Left ventricle myocardium inferior (tissue), 1 donor: ENCODE measurements around the gene SLC12A9. TPM values are rescaled to one million over a fixed set of nuclear protein-coding genes. Genes with fewer than 3 reads are reported as not detected.

Experiments
- DNase-seq: peaks from one replicate; pipeline ENCODE4 v3.0.0-alpha.2; 2020
- H3K27ac ChIP-seq: fragments of 200-600 bp; replicated peaks from 2 replicates; pipeline ENCODE4 v1.8.0; 2021
- H3K27me3 ChIP-seq: fragments of 200-600 bp; 2 replicates; pipeline ENCODE4 v1.8.0; 2021; ENCODE audit warnings: low read depth
- H3K36me3 ChIP-seq: fragments of 200-600 bp; 2 replicates; pipeline ENCODE4 v1.8.0; 2021
- H3K4me1 ChIP-seq: fragments of 200-600 bp; 2 replicates; pipeline ENCODE4 v1.8.0; 2021
- H3K4me3 ChIP-seq: fragments of 200-600 bp; 2 replicates; pipeline ENCODE4 v1.8.0; 2021; ENCODE audit warnings: mild to moderate bottlenecking, moderate library complexity
- H3K9me3 ChIP-seq: fragments of 200-600 bp; replicated peaks from 2 replicates; pipeline ENCODE4 v1.8.0; 2021
- CTCF ChIP-seq: fragments of 200-600 bp; IDR thresholded peaks from 2 replicates; pipeline ENCODE4 v1.8.0; 2021; ENCODE audit warnings: antibody characterized with exemption, mild to moderate bottlenecking, borderline replicate concordance
- intact Hi-C: fragments of 100-400 bp; cut with micrococcal nuclease; formaldehyde crosslinking; loops from one replicate; pipeline ENCODE4 v1.11.0; 2022
- total RNA-seq: library from RNA; stranded (reverse); fragmentation: NEBNext Ultra II Directional; extraction: Animal tissue kit (Norgen Biotek cat#: 25700); gene quantifications from one replicate; pipeline ENCODE4 v1.2.1, GENCODE V29; 2021
- donor health status: DM: no; HTN: yes; CAD: no; lungs with severe emphysema.

The SLC12A9 gene
- total RNA-seq, 1 donor from 2014 or later = 10.9 TPM

- peak; percentile 64 for DNase-seq
- Histone ChIP-seq H3K4me1 (peaks cover 26% of the 10 kb centered on the region), H3K4me3 (peak overlapping the region; percentile 66), H3K27ac (peak overlapping the region; percentile 94), H3K9me3 (no peaks in the 10 kb centered on the region), H3K27me3 (no peaks in the 10 kb centered on the region), H3K36me3 (no peaks in the 10 kb centered on the region)
- intact Hi-C loops = no loop called here
- no peak for TF ChIP-seq CTCF
Measured at GRCh38 chr7:100835903-100836811, 16.4 kb upstream of the SLC12A9 start.

- Histone ChIP-seq H3K27me3 (no peaks in the 10 kb centered on the region), H3K4me1 (peaks cover 26% of the 10 kb centered on the region), H3K27ac (peak overlapping the region; percentile 94), H3K36me3 (no peaks in the 10 kb centered on the region), H3K9me3 (no peaks in the 10 kb centered on the region), H3K4me3 (peak overlapping the region; percentile 66)
- TF ChIP-seq CTCF = no peak
- intact Hi-C loops = no loop called here
- no peak for DNase-seq
Measured at GRCh38 chr7:100836812-100837098, 15.8 kb upstream of the SLC12A9 start.

- H3K27ac ChIP-seq = peak overlapping the region; percentile 94
- peaks cover 26% of the 10 kb centered on the region for H3K4me1 ChIP-seq
- peak; percentile 91 for DNase-seq
- no peak for TF ChIP-seq CTCF
- H3K27me3 ChIP-seq = no peaks in the 10 kb centered on the region
- H3K4me3 ChIP-seq = peak overlapping the region; percentile 66
- no peaks in the 10 kb centered on the region for H3K36me3 ChIP-seq
- intact Hi-C loops = no loop called here
- H3K9me3 ChIP-seq = no peaks in the 10 kb centered on the region
Measured at GRCh38 chr7:100837099-100837836, 15.2 kb upstream of the SLC12A9 start.

GRCh38 chr7:100839361-100839760 lies 13.2 kb upstream of the SLC12A9 start:
- Histone ChIP-seq H3K4me1 (peaks cover 26% of the 10 kb centered on the region), H3K27me3 (no peaks in the 10 kb centered on the region), H3K9me3 (no peaks in the 10 kb centered on the region), H3K4me3 (no peak overlapping the region), H3K36me3 (no peaks in the 10 kb centered on the region), H3K27ac (no peak overlapping the region)
- no peak for DNase-seq
- no peak for TF ChIP-seq CTCF
- intact Hi-C loops = no loop called here

- H3K9me3 ChIP-seq = no peaks in the 10 kb centered on the region
- no peak overlapping the region for H3K4me3 ChIP-seq
- H3K27ac ChIP-seq = no peak overlapping the region
- no peaks in the 10 kb centered on the region for H3K27me3 ChIP-seq
- DNase-seq = no peak
- H3K36me3 ChIP-seq = no peaks in the 10 kb centered on the region
- peaks cover 19% of the 10 kb centered on the region for H3K4me1 ChIP-seq
- intact Hi-C loops = no loop called here
- no peak for TF ChIP-seq CTCF
Measured at GRCh38 chr7:100840470-100841100, 11.9 kb upstream of the SLC12A9 start.
